ACC112 (cell line): ENCODE measurements around the gene OR1F1.

ENCODE experiments used
- H2AFZ ChIP-seq: fragments of 200-600 bp; sonication (generic); one replicate; pipeline ENCODE4 v1.6.0; 2017; ENCODE audit warnings: antibody characterized with exemption, low read length; ENCODE audit not compliant: unreplicated experiment
- H3K27ac ChIP-seq: fragments of 200-600 bp; sonication (generic); 2 replicates; pipeline ENCODE4 v1.5.1; 2014; ENCODE audit warnings: low read depth, mild to moderate bottlenecking, antibody characterized with exemption, low read length, moderate library complexity
- H3K27me3 ChIP-seq: fragments of 200-600 bp; sonication (generic); 2 replicates; pipeline ENCODE4 v1.6.1; 2014; ENCODE audit warnings: mild to moderate bottlenecking, antibody characterized with exemption, low read length, moderate library complexity, mixed read lengths; ENCODE audit not compliant: insufficient read depth
- H3K36me3 ChIP-seq: fragments of 200-600 bp; sonication (generic); 2 replicates; pipeline ENCODE4 v1.6.1; 2016; ENCODE audit warnings: mild to moderate bottlenecking, antibody characterized with exemption, low read length, moderate library complexity, mixed read lengths; ENCODE audit not compliant: insufficient read depth
- H3K4me1 ChIP-seq: fragments of 200-600 bp; sonication (generic); one replicate; pipeline ENCODE4 v1.6.1; 2016; ENCODE audit warnings: low read length, mixed read lengths; ENCODE audit not compliant: insufficient read depth, unreplicated experiment, control insufficient read depth
- H3K4me3 ChIP-seq: fragments of 200-600 bp; sonication (generic); 2 replicates; pipeline ENCODE4 v1.5.1; 2014; ENCODE audit warnings: mild to moderate bottlenecking, low read depth, low read length
- H3K79me2 ChIP-seq: fragments of 200-600 bp; sonication (generic); one replicate; pipeline ENCODE4 v1.6.0; 2016; ENCODE audit warnings: low read length; ENCODE audit not compliant: control insufficient read depth, unreplicated experiment, insufficient read depth

The OR1F1 gene

GRCh38 chr16:3241761-3242160, 53.8 kb downstream of the OR1F1 start:
- H3K36me3 ChIP-seq: no peaks in the 10 kb centered on the region
- H2AFZ ChIP-seq: no peak overlapping the region
- H3K4me1 ChIP-seq: no peaks in the 10 kb centered on the region
- H3K27ac ChIP-seq: no peak overlapping the region
- peaks cover 38% of the 10 kb centered on the region for H3K27me3 ChIP-seq
- H3K79me2 ChIP-seq: no peaks in the 10 kb centered on the region
- H3K4me3 ChIP-seq: no peak overlapping the region

DNA sequence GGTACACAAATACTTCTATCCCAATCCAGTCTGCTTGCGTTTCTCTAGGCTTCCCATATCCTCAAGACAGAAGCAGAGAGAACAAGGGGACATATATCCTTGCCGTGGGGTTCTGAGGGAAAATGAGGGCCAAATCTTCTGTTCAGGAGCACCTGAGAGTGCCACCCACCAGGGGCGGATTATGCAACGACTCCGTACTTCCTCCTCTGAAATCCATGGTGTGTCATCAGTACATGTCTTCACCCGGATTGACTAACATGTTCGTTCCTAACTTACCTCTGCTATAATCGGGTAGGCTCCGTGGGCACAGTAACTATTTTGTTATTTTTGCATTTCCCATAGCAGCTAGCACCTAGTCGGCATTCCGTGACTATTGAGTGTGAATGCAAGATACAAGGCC, 54.7 kb downstream of the OR1F1 start:
- Histone ChIP-seq H3K4me1 (no peaks in the 10 kb centered on the region), H3K36me3 (no peaks in the 10 kb centered on the region), H3K27me3 (peaks cover 42% of the 10 kb centered on the region)

GRCh38 chr16:3243882-3244281, 55.9 kb downstream of the OR1F1 start:
- H3K27me3 ChIP-seq: peaks cover 47% of the 10 kb centered on the region
- no peak overlapping the region for H3K4me3 ChIP-seq
- H2AFZ ChIP-seq: no peak overlapping the region
- H3K4me1 ChIP-seq: no peaks in the 10 kb centered on the region
- H3K36me3 ChIP-seq: no peaks in the 10 kb centered on the region
- H3K27ac ChIP-seq: no peak overlapping the region
- no peaks in the 10 kb centered on the region for H3K79me2 ChIP-seq

More for the DNA sequence above, 54.7 kb downstream of the OR1F1 start:
- no peak overlapping the region for H2AFZ ChIP-seq
- H3K27ac ChIP-seq: no peak overlapping the region
- H3K4me3 ChIP-seq: no peak overlapping the region
- H3K79me2 ChIP-seq: no peaks in the 10 kb centered on the region

- Histone ChIP-seq H2AFZ (no peak overlapping the region), H3K4me1 (no peaks in the 10 kb centered on the region), H3K4me3 (no peak overlapping the region), H3K79me2 (no peaks in the 10 kb centered on the region), H3K27me3 (peaks cover 55% of the 10 kb centered on the region), H3K36me3 (no peaks in the 10 kb centered on the region), H3K27ac (no peak overlapping the region)
Observed at GRCh38 chr16:3246002-3246401, 58.0 kb downstream of the OR1F1 start.

- peaks cover 46% of the 10 kb centered on the region for H3K27me3 ChIP-seq
- H3K4me3 ChIP-seq: no peak overlapping the region
- H3K4me1 ChIP-seq: no peaks in the 10 kb centered on the region
- no peak overlapping the region for H2AFZ ChIP-seq
- no peaks in the 10 kb centered on the region for H3K79me2 ChIP-seq
- H3K36me3 ChIP-seq: no peaks in the 10 kb centered on the region
- H3K27ac ChIP-seq: no peak overlapping the region
Observed at GRCh38 chr16:3246876-3247275, 58.9 kb downstream of the OR1F1 start.

GRCh38 chr16:3248596-3248995, 60.6 kb downstream of the OR1F1 start:
- Histone ChIP-seq H3K79me2 (no peaks in the 10 kb centered on the region), H2AFZ (no peak overlapping the region), H3K4me3 (no peak overlapping the region), H3K36me3 (no peaks in the 10 kb centered on the region), H3K4me1 (no peaks in the 10 kb centered on the region), H3K27ac (no peak overlapping the region), H3K27me3 (peaks cover 36% of the 10 kb centered on the region)

DNA sequence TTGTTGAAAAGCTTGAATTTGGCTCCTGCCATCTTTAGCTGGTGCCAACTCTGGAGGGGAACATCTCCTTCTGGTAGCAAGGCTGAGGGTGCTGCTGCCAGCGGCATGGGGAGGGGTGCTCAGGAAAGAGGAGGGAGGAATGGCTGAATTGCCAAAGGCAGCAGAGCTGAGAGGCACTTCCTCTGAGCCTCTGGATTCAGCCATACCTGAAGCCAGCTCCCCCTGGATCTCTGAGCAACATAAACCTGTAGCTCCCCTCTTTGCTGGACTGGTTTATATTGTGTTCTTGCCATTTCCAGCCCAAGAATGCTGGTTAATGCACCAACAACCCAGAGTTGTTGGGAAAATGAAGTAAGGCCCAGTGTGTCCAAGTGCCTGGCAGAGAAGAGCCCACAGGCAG, 61.0 kb downstream of the OR1F1 start:
- H3K79me2 ChIP-seq: no peaks in the 10 kb centered on the region
- H3K4me3 ChIP-seq: no peak overlapping the region
- peaks cover 34% of the 10 kb centered on the region for H3K27me3 ChIP-seq
- no peak overlapping the region for H2AFZ ChIP-seq
- no peaks in the 10 kb centered on the region for H3K4me1 ChIP-seq
- no peaks in the 10 kb centered on the region for H3K36me3 ChIP-seq
- no peak overlapping the region for H3K27ac ChIP-seq

DNA sequence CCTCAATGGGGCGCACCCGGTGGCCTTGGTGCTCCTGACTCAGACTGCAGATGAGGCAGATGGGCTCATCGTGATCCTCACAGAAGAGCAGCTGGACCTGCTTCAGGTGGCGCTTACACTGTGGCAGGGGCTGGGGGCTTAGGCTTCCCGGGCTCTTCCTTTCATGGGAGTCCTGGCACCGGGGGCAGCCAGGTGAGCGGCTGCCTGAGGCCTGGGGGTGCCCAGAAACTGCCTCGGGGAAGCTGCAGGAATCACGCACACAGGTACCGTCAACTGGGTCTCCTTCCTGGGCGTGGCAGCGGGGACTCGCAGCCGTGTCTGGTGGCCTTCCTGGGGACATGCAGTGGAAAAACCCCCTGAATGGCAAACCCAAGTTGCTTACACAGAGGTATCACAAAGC, 61.4 kb downstream of the OR1F1 start:
- Histone ChIP-seq H2AFZ (no peak overlapping the region), H3K4me3 (no peak overlapping the region), H3K27ac (no peak overlapping the region), H3K4me1 (no peaks in the 10 kb centered on the region), H3K36me3 (no peaks in the 10 kb centered on the region), H3K79me2 (no peaks in the 10 kb centered on the region), H3K27me3 (peaks cover 32% of the 10 kb centered on the region)

- no peaks in the 10 kb centered on the region for H3K79me2 ChIP-seq
Observed at GRCh38 chr16:3252967-3253366, 65.0 kb downstream of the OR1F1 start.

DNA sequence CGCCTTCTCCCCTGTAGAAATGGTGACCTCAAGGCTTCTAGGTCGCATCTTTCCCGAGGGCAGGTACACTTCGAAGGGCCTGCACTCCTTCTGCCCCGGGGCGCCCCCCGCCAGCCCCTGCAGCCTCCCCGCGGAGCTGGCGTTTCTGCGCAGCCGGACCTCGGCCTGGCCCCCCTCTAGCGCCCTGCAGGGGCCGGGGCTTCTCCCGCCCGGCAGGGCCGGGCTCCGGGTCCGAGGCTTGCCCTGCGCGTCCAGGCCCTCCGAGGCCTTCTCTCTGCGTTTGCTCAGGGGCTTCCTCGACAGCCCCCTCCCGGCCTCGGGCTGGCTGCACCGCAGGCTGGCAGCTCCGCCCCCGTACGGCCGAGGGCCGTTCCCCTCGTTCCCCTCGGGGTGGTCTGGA, 66.3 kb downstream of the OR1F1 start:
- H3K4me3 ChIP-seq: no peak overlapping the region
- no peak overlapping the region for H2AFZ ChIP-seq
- H3K27ac ChIP-seq: no peak overlapping the region
- H3K4me1 ChIP-seq: peaks cover 12% of the 10 kb centered on the region
- 0 out of 2 replicates have a peak, but pooled peaks cover 7% of the 10 kb centered on the region for H3K27me3 ChIP-seq
- H3K79me2 ChIP-seq: no peaks in the 10 kb centered on the region
- H3K36me3 ChIP-seq: no peaks in the 10 kb centered on the region

More at GRCh38 chr16:3252967-3253366, 65.0 kb downstream of the OR1F1 start:
- Histone ChIP-seq H3K36me3 (no peaks in the 10 kb centered on the region), H3K4me3 (no peak overlapping the region), H3K27me3 (peaks cover 16% of the 10 kb centered on the region), H3K4me1 (peaks cover 8% of the 10 kb centered on the region), H3K27ac (no peak overlapping the region), H2AFZ (no peak overlapping the region)
